ENCODE measurements around the gene PLEKHA8. TPM values are rescaled to one million over a fixed set of nuclear protein-coding genes. Genes with fewer than 3 reads are reported as not detected.

The PLEKHA8 gene
- total and polyA plus RNA-seq, 10 donors, result 1.4 to 13.6 (median 8.4) TPM

DNA sequence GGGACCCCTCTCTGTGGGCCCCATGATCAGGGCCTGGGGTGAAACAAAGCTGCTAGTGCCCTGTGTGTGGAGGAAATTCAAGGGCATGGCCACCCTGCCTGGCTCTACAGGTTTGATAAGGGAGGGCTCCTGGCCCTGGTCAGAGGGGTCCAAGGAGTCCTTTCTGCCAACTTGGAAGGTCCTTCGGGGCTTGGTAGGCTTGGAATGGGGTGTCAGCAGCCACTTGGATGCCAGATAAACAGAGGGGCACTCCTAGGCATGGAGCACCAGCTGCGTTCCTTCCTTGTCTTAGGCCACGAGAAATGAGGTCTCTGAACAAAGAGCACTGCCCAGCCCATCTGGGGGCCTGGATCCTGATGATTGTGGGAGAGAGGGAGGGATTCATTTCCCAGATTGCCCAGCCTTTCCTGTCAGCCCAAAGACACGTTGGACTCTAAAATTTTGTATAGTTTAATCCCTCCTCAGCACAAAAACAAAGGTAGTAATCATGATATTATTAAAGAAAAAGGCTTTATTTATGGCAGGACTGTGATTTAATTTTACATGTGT is 111.7 kb downstream of the PLEKHA8 start:
- intact Hi-C loops (cut with DNase I; ENCODE audit: low total_unique reads), result no loop called here
- WGBS, 5 donors, result 48 to 71% (median 65%) methylated on average over 3 to 4 of the region's 4 CpGs

GRCh38 chr7:30140456-30140855 is 112.2 kb downstream of the PLEKHA8 start:
- H3K9me3 ChIP-seq, result no peaks in the 10 kb centered on the region
- TF ChIP-seq POLR2AphosphoS5 (IDR thresholded peaks at IDR 0.05) (no peak), CTCF (IDR thresholded peaks at IDR 0.05 in 8 of 11, conservative IDR thresholded peaks at IDR 0.05 in 3 of 11) (no peak), POLR2A (IDR thresholded peaks at IDR 0.05) (no peak)
- H3K27ac ChIP-seq, result no peak overlapping the region
- no peak overlapping the region for H3K4me3 ChIP-seq
- WGBS, 5 donors, result 90 to 97% (median 92%) methylated on average over 3 of the region's 3 CpGs
- no peaks in the 10 kb centered on the region for H3K27me3 ChIP-seq (replicated peaks in 1 of 7)
- H3K4me1 ChIP-seq, result peaks cover 0 to 28% (median 10%) of the 10 kb centered on the region in 6 donors
- intact Hi-C loops (cut with DNase I; ENCODE audit: low total_unique reads), result no loop called here
- DNase-seq, result no peak
- no peaks in the 10 kb centered on the region for H3K36me3 ChIP-seq

More for the DNA sequence above, 111.7 kb downstream of the PLEKHA8 start:
- Histone ChIP-seq H3K27me3 (replicated peaks in 1 of 7) (no peaks in the 10 kb centered on the region), H3K4me3 (no peak overlapping the region), H3K36me3 (no peaks in the 10 kb centered on the region), H3K4me1 (peaks cover 0 to 28% (median 10%) of the 10 kb centered on the region in 6 donors), H3K9me3 (no peaks in the 10 kb centered on the region), H3K27ac (no peak overlapping the region)
- TF ChIP-seq CTCF (IDR thresholded peaks at IDR 0.05 in 8 of 11, conservative IDR thresholded peaks at IDR 0.05 in 3 of 11) (no peak), POLR2A (IDR thresholded peaks at IDR 0.05) (no peak), POLR2AphosphoS5 (IDR thresholded peaks at IDR 0.05) (no peak)
- DNase-seq, result no peak

DNA sequence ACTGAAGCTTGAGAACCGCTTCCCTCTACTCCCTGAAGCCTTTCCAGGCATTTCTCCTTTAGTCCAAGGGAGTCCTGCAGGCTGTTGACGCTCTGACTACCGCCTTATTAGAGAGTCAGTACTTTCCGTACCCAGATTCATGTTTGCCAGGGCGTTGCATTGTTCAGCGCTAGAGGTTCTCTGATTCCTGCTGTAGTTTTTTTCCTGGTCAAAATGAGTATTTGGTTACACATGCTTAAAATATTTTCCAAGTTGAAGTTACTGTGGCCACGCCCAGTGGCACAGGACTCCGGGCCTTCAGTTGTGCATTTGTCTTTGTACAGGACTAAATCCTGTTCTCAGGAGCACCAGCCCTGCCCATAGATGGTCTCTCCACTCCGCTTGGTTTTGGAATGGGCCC is 114.5 kb downstream of the PLEKHA8 start:
- WGBS, 5 donors, result 85 to 96% (median 93%) methylated on average over 9 of the region's 9 CpGs
- intact Hi-C loops (cut with DNase I; ENCODE audit: low total_unique reads), result no loop called here
- no peak for TF ChIP-seq CTCF (IDR thresholded peaks at IDR 0.05 in 8 of 11, conservative IDR thresholded peaks at IDR 0.05 in 3 of 11)
- TF ChIP-seq POLR2AphosphoS5 (IDR thresholded peaks at IDR 0.05), result no peak
- TF ChIP-seq POLR2A (IDR thresholded peaks at IDR 0.05), result no peak
- Histone ChIP-seq H3K4me1 (peaks cover 0 to 27% (median 2%) of the 10 kb centered on the region in 6 donors), H3K27ac (no peak overlapping the region), H3K36me3 (no peaks in the 10 kb centered on the region), H3K9me3 (no peaks in the 10 kb centered on the region), H3K27me3 (replicated peaks in 1 of 7) (no peaks in the 10 kb centered on the region), H3K4me3 (no peak overlapping the region)
- DNase-seq, result no peak

DNA sequence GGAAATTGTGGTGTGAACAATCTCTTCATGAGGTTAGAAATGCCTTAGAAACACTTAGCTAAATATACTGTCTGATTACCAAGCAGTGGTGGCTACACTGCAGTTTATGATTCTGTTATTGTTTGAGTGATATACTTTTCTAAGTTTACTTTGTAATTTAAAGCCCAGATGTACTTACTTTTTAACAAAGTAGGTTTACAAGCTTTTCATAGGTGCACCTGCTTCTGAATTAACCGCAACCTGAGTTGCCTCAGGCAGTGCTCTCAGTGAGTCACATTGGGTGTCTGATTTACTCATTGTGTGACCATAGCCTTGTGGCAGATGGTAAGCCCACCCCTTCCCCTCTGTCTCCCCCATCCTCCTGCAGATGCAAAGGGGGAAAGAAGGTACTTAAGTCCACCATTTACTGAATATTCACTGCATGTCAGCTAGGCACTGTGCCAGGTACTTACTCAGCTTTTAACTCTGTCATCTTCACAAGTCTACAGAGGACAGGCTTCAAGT is 115.6 kb downstream of the PLEKHA8 start:
- no peak for TF ChIP-seq CTCF (IDR thresholded peaks at IDR 0.05 in 8 of 11, conservative IDR thresholded peaks at IDR 0.05 in 3 of 11)
- no peak for TF ChIP-seq POLR2A (IDR thresholded peaks at IDR 0.05)
- no peak for TF ChIP-seq POLR2AphosphoS5 (IDR thresholded peaks at IDR 0.05)
- Histone ChIP-seq H3K9me3 (no peaks in the 10 kb centered on the region), H3K27ac (no peak overlapping the region), H3K27me3 (replicated peaks in 1 of 7) (no peaks in the 10 kb centered on the region), H3K4me3 (no peak overlapping the region), H3K36me3 (no peaks in the 10 kb centered on the region), H3K4me1 (peaks cover 0 to 31% (median 4%) of the 10 kb centered on the region in 6 donors)
- WGBS, 5 donors, result 90 to 100% (median 91%) methylated on average over 1 of the region's 1 CpG
- no peak for DNase-seq
- intact Hi-C loops (cut with DNase I; ENCODE audit: low total_unique reads), result no loop called here
